Activated naive CD8-positive, alpha-beta T cell (primary cell): ENCODE data around the gene PSMD6.
A peak's percentile ranks its signal among the peaks of the same experiment; 100 is the strongest.

Experiments used
- H3K27ac Mint-ChIP-seq: one replicate; pipeline ENCODE4 v1.8.0; 2021; ENCODE audit warnings: mixed read lengths
- H3K27me3 Mint-ChIP-seq: one replicate; pipeline ENCODE4 v1.8.0; 2021; ENCODE audit warnings: mixed read lengths
- H3K36me3 Mint-ChIP-seq: one replicate; pipeline ENCODE4 v1.8.0; 2021; ENCODE audit warnings: mixed read lengths
- H3K4me1 Mint-ChIP-seq: one replicate; pipeline ENCODE4 v1.8.0; 2021; ENCODE audit warnings: low read depth, mixed read lengths
- H3K4me3 Mint-ChIP-seq: one replicate; pipeline ENCODE4 v1.8.0; 2021; ENCODE audit warnings: mild to moderate bottlenecking, mixed read lengths
- H3K9me3 Mint-ChIP-seq: one replicate; pipeline ENCODE4 v1.8.0; 2021; ENCODE audit warnings: low read depth, mixed read lengths

PSMD6 gene

GRCh38 chr3:64008017-64008416 lies 15.3 kb downstream of the PSMD6 start:
- Mint-ChIP-seq H3K9me3 (no peaks in the 10 kb centered on the region), H3K4me3 (no peak overlapping the region), H3K27ac (no peak overlapping the region), H3K27me3 (no peaks in the 10 kb centered on the region), H3K4me1 (peaks cover 40% of the 10 kb centered on the region), H3K36me3 (peaks cover 13% of the 10 kb centered on the region)

DNA sequence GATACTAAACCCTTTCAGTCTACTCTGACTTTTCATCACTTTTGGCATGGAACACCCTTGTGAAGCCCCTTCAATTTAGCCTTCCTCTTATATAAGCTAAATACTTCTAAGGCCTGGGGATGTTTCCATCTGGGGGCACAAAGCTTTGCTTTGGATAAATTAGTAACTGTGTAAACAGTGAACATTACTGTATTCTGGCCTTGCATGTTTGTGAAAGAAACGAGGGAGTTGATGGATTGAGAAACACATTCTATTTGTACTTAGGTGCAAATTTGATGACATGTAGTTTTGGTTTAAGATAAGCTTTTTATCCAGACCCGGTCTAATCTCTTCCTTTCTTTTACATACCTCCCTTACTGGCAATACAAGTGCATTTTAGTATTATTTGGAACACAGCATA lies 19.7 kb downstream of the PSMD6 start:
- Mint-ChIP-seq H3K4me1 (peaks cover 27% of the 10 kb centered on the region), H3K9me3 (no peaks in the 10 kb centered on the region), H3K27me3 (no peaks in the 10 kb centered on the region), H3K36me3 (peaks cover 6% of the 10 kb centered on the region), H3K27ac (no peak overlapping the region), H3K4me3 (no peak overlapping the region)

GRCh38 chr3:64002233-64002632 lies 21.1 kb downstream of the PSMD6 start:
- H3K36me3 Mint-ChIP-seq, result peaks cover 6% of the 10 kb centered on the region
- no peaks in the 10 kb centered on the region for H3K27me3 Mint-ChIP-seq
- no peaks in the 10 kb centered on the region for H3K9me3 Mint-ChIP-seq
- H3K4me1 Mint-ChIP-seq, result peaks cover 21% of the 10 kb centered on the region
- H3K4me3 Mint-ChIP-seq, result no peak overlapping the region
- H3K27ac Mint-ChIP-seq, result peak overlapping the region; percentile 84

GRCh38 chr3:64000453-64001055 lies 22.7 kb downstream of the PSMD6 start:
- no peaks in the 10 kb centered on the region for H3K9me3 Mint-ChIP-seq
- peaks cover 28% of the 10 kb centered on the region for H3K4me1 Mint-ChIP-seq
- H3K27ac Mint-ChIP-seq, result peak overlapping the region; percentile 38
- no peak overlapping the region for H3K4me3 Mint-ChIP-seq
- H3K36me3 Mint-ChIP-seq, result peaks cover 16% of the 10 kb centered on the region
- no peaks in the 10 kb centered on the region for H3K27me3 Mint-ChIP-seq

DNA sequence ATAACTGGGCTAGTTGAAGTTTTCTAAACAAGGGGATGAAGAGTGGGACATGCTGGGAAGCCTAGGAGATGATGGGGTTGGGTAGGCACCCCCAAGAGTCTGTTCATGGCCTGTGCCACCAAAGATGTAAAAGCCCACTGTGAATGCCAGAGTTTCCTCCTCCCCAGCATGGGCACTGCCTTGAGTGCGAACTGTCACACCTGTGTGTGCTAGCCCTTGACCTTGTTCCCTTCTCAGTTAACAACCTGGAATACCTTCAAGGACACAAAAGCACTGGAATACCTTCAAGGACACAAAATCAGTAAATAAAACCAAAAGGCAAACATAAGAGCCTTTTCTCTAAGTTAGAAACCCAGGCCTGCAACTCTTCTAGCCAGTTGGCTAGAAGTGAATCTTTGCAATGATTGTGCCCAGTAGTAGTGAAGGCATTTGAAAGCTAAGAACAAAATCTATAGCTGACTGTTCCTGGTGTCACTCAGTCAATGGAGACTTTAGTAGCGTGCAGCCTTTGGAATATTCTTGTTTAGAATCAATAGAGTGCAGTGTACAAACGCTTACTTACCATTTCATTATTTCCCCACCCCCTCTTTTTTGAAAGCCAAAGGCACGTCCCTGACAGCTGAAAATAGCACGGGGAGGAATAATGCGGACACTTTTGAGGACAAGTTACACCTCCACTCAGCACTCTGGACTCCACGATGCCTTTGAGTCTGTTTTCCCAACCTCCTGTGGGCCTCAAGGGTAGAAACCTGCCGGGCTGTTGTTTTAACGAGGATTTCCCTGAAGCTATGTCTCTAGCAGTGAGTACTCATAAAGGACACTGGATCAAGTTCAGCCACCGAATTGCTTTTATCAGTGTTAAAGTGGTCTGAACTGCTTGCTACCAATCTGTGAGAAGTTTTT lies 24.2 kb downstream of the PSMD6 start:
- Mint-ChIP-seq H3K27ac (peak overlapping the region; percentile 76), H3K36me3 (peaks cover 16% of the 10 kb centered on the region), H3K9me3 (no peaks in the 10 kb centered on the region), H3K27me3 (no peaks in the 10 kb centered on the region), H3K4me3 (no peak overlapping the region), H3K4me1 (peaks cover 39% of the 10 kb centered on the region)

DNA sequence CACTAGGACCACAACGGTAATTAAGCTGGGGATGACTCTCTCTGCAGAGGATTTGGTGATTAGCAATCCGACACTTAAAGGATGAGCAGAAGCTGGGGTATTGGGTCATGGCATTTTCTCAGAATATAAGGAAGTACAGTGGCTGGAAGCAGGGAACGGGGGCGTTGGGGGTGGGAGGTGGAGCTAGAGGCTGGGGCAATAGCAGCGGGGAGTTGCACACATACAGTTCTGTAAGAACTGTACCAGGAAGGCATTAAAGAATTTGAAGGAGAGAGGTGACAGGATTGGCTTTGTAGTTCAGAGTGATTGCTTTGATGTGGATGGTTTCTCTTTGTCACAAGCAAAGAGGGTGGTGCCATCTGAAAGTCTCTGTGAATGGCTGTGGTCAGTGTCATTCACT lies 28.2 kb downstream of the PSMD6 start:
- no peak overlapping the region for H3K4me3 Mint-ChIP-seq
- peak overlapping the region; percentile 90 for H3K27ac Mint-ChIP-seq
- H3K4me1 Mint-ChIP-seq, result peaks cover 42% of the 10 kb centered on the region
- H3K36me3 Mint-ChIP-seq, result peaks cover 13% of the 10 kb centered on the region
- H3K27me3 Mint-ChIP-seq, result no peaks in the 10 kb centered on the region
- H3K9me3 Mint-ChIP-seq, result no peaks in the 10 kb centered on the region

- Mint-ChIP-seq H3K27ac (peak overlapping the region; percentile 72), H3K4me1 (peaks cover 37% of the 10 kb centered on the region), H3K9me3 (no peaks in the 10 kb centered on the region), H3K27me3 (no peaks in the 10 kb centered on the region), H3K36me3 (peaks cover 10% of the 10 kb centered on the region), H3K4me3 (no peak overlapping the region)
Measured at GRCh38 chr3:63993653-63994079, 29.6 kb downstream of the PSMD6 start.

GRCh38 chr3:63992516-63993209 lies 30.6 kb downstream of the PSMD6 start:
- no peak overlapping the region for H3K4me3 Mint-ChIP-seq
- no peaks in the 10 kb centered on the region for H3K9me3 Mint-ChIP-seq
- H3K27me3 Mint-ChIP-seq, result no peaks in the 10 kb centered on the region
- H3K36me3 Mint-ChIP-seq, result peaks cover 10% of the 10 kb centered on the region
- peaks cover 33% of the 10 kb centered on the region for H3K4me1 Mint-ChIP-seq
- H3K27ac Mint-ChIP-seq, result peak overlapping the region; percentile 46

- Mint-ChIP-seq H3K27me3 (no peaks in the 10 kb centered on the region), H3K4me1 (peaks cover 31% of the 10 kb centered on the region), H3K36me3 (peaks cover 8% of the 10 kb centered on the region), H3K27ac (peak overlapping the region; percentile 90), H3K4me3 (no peak overlapping the region), H3K9me3 (no peaks in the 10 kb centered on the region)
Measured at GRCh38 chr3:63991666-63992065, 31.6 kb downstream of the PSMD6 start.

GRCh38 chr3:63990733-63991132 lies 32.6 kb downstream of the PSMD6 start:
- no peaks in the 10 kb centered on the region for H3K27me3 Mint-ChIP-seq
- peak overlapping the region; percentile 90 for H3K27ac Mint-ChIP-seq
- H3K4me3 Mint-ChIP-seq, result no peak overlapping the region
- peaks cover 2% of the 10 kb centered on the region for H3K36me3 Mint-ChIP-seq
- peaks cover 31% of the 10 kb centered on the region for H3K4me1 Mint-ChIP-seq
- no peaks in the 10 kb centered on the region for H3K9me3 Mint-ChIP-seq

DNA sequence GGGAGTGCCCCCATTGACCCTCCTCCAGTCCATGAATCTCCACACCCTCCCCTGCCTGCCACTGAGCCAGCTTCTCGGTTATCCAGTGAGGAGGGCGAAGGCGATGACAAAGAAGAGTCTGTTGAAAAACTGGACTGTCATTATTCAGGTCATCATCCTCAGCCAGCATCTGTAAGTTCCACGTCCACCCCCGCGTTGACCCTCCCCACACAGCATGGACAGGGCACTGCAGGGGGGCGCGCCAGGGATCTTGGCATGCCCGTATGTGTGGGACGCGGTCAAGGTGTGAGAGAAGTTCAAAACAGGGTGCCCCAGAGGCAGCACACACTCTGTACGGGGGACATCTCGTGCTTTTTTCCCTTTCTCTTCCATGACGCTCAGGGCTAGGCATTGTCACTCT lies 33.1 kb downstream of the PSMD6 start:
- Mint-ChIP-seq H3K4me1 (peaks cover 31% of the 10 kb centered on the region), H3K9me3 (no peaks in the 10 kb centered on the region)

GRCh38 chr3:63988943-63989342 lies 34.4 kb downstream of the PSMD6 start:
- Mint-ChIP-seq H3K9me3 (no peaks in the 10 kb centered on the region), H3K27ac (peak overlapping the region; percentile 88), H3K27me3 (no peaks in the 10 kb centered on the region), H3K4me1 (peaks cover 31% of the 10 kb centered on the region), H3K4me3 (no peak overlapping the region), H3K36me3 (peaks cover 10% of the 10 kb centered on the region)

More for the DNA sequence above, 33.1 kb downstream of the PSMD6 start:
- H3K27ac Mint-ChIP-seq, result peak overlapping the region; percentile 90
- no peak overlapping the region for H3K4me3 Mint-ChIP-seq
- H3K27me3 Mint-ChIP-seq, result no peaks in the 10 kb centered on the region
- H3K36me3 Mint-ChIP-seq, result peaks cover 5% of the 10 kb centered on the region

GRCh38 chr3:63986831-63987230 lies 36.5 kb downstream of the PSMD6 start:
- no peaks in the 10 kb centered on the region for H3K9me3 Mint-ChIP-seq
- peaks cover 35% of the 10 kb centered on the region for H3K4me1 Mint-ChIP-seq
- H3K36me3 Mint-ChIP-seq, result peaks cover 10% of the 10 kb centered on the region
- no peaks in the 10 kb centered on the region for H3K27me3 Mint-ChIP-seq
- peak overlapping the region; percentile 88 for H3K27ac Mint-ChIP-seq
- no peak overlapping the region for H3K4me3 Mint-ChIP-seq

GRCh38 chr3:63986146-63986545 lies 37.1 kb downstream of the PSMD6 start:
- Mint-ChIP-seq H3K4me3 (no peak overlapping the region), H3K9me3 (no peaks in the 10 kb centered on the region), H3K36me3 (peaks cover 10% of the 10 kb centered on the region), H3K27ac (peak overlapping the region; percentile 88), H3K4me1 (peaks cover 42% of the 10 kb centered on the region), H3K27me3 (no peaks in the 10 kb centered on the region)

- H3K4me3 Mint-ChIP-seq, result no peak overlapping the region
- no peaks in the 10 kb centered on the region for H3K9me3 Mint-ChIP-seq
- H3K36me3 Mint-ChIP-seq, result peaks cover 14% of the 10 kb centered on the region
- H3K27me3 Mint-ChIP-seq, result no peaks in the 10 kb centered on the region
- H3K4me1 Mint-ChIP-seq, result peaks cover 57% of the 10 kb centered on the region
- peak overlapping the region; percentile 80 for H3K27ac Mint-ChIP-seq
Measured at GRCh38 chr3:63984391-63984790, 38.9 kb downstream of the PSMD6 start.
